Stimulated activated naive B cell treated with anti-CD40 and anti-IgM and Interleukin-4, amounts not matched to agents 10 μg/mL and 1 μg/mL and 100 μg/mL, for 72 hours (primary cell): ENCODE measurements around the gene COL7A1.

Source experiments
- ATAC-seq, 2 donors: fragments of 150-1000 bp; cut with Tn5 transposase; replicated peaks; 2 replicates each; pipeline ENCODE4 v1.10.0; 2021; ENCODE audit warnings: moderate library complexity in 1 of 2
- DNase-seq: peaks from one replicate; pipeline ENCODE4 v3.0.0; 2021
- H3K27ac Mint-ChIP-seq: one replicate; pipeline ENCODE4 v1.8.0; 2022; ENCODE audit warnings: mild to moderate bottlenecking, mixed read lengths
- H3K27me3 Mint-ChIP-seq, 2 donors: one replicate each; pipeline ENCODE4 v1.8.0; 2022; ENCODE audit warnings: mixed read lengths in 2 of 2
- H3K36me3 Mint-ChIP-seq, 2 donors: one replicate each; pipeline ENCODE4 v1.8.0; 2022; ENCODE audit warnings: mixed read lengths in 2 of 2, mild to moderate bottlenecking in 1 of 2
- H3K4me1 Mint-ChIP-seq, 2 donors: one replicate each; pipeline ENCODE4 v1.8.0; 2022; ENCODE audit warnings: mixed read lengths in 2 of 2, mild to moderate bottlenecking in 1 of 2
- H3K4me3 Mint-ChIP-seq, 2 donors: one replicate each; pipeline ENCODE4 v1.8.0; 2022; ENCODE audit warnings: mild to moderate bottlenecking in 2 of 2, mixed read lengths in 2 of 2, moderate library complexity in 1 of 2
- H3K9me3 Mint-ChIP-seq, 2 donors: one replicate each; pipeline ENCODE4 v1.8.0; 2022; ENCODE audit warnings: mixed read lengths in 2 of 2, mild to moderate bottlenecking in 1 of 2

The COL7A1 gene

GRCh38 chr3:48514431-48515227, 80.5 kb downstream of the COL7A1 start:
- Mint-ChIP-seq H3K9me3 (no peaks in the 10 kb centered on the region), H3K4me1 (peaks cover 3 to 13% of the 10 kb centered on the region in 2 donors), H3K27me3 (peaks cover 12 to 15% of the 10 kb centered on the region in 2 donors), H3K4me3 (no peak overlapping the region), H3K27ac (no peak overlapping the region), H3K36me3 (no peaks in the 10 kb centered on the region)
- ATAC-seq (peak; percentile 67 to 73), DNase-seq (peak; percentile 10)
